HG03442 (cell line): ENCODE results near the gene CYLD.

Experiments
- ATAC-seq: cut with Tn5 transposase; IDR thresholded peaks from one replicate; pipeline ENCODE4 v1.9.1; 2021; ENCODE audit warnings: mild to moderate bottlenecking, moderate library complexity; ENCODE audit not compliant: unreplicated experiment

The CYLD gene

DNA sequence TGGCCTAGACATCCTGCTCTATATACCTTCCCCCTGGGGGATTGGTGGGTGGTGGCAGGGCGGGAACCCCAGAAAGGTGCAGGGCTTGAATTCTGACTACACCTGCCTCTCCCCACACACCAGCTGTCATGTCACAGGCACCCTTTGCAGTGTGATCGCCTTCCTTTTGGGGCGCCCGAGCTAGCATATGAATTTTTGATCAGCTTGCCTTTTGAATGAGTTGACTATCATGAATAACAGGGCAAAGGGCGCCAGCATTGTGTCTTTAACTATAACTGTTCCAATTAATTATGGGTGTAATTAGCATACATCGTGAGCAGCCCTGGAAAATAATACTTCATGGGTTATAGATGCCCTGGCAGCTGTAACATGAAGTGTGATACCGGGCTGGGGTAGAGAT, 72.7 kb downstream of the CYLD start:
- no peak for ATAC-seq

- ATAC-seq = no peak
These were observed 73.5 kb downstream of the CYLD start for GRCh38 chr16:50815382-50815781.

DNA sequence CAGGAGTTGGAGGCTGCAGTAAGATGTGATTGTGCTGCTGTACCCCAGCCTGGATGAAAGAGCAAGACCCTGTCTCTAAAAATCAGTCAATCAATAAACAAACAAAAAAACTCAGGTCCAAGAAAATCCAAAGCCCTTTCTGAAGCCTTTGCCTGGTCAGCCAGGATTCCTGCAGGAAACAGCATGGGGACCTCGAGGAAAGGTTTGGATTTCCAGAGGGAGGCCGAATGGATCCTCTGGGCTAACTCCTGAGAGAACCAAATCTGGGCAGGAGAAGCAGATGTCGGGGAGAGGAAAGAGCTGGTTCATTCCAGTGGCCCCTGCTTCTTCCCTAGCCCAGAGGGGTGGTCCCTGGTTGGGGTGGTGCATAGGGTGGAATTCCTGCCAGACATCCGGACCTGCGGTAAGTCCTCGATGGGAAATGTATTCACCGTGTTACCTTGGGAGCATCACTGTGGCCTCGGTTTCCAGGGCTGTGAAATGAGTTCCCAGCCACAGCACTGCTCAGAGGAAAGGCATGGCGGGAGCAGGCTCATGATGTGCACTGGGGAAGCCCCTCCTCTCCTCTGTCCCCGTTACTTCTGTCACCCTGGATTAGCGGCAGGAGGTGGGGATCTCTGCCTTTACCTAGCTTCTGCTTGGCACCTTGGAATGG, 75.1 kb downstream of the CYLD start:
- ATAC-seq = no peak

GRCh38 chr16:50818380-50818779, 76.5 kb downstream of the CYLD start:
- ATAC-seq = no peak

- no peak for ATAC-seq
These were observed 77.8 kb downstream of the CYLD start for GRCh38 chr16:50819706-50820105.

GRCh38 chr16:50820225-50820624, 78.3 kb downstream of the CYLD start:
- ATAC-seq = no peak

DNA sequence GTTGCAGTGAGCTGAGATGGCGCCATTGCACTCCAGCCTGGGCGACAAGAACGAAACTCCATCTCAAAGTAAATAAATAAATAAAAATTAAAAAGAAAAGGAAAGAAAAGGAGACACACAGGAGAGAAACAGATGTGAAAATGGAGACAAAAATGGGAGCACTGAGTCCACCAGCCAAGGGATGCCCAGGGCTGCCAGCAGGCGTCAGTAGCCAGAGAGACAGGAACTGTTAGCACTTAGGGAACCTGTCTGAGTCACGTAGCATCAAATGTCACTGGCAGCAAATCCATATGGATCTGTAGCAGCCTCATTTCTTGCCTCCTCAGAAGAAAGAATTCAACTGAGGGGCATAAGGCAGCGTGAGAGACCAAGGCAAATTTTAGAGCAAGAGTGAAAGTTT, 79.7 kb downstream of the CYLD start:
- no peak for ATAC-seq

GRCh38 chr16:50822671-50823070, 80.8 kb downstream of the CYLD start:
- ATAC-seq = no peak

- no peak for ATAC-seq
These were observed 85.0 kb downstream of the CYLD start for GRCh38 chr16:50826797-50827316.

DNA sequence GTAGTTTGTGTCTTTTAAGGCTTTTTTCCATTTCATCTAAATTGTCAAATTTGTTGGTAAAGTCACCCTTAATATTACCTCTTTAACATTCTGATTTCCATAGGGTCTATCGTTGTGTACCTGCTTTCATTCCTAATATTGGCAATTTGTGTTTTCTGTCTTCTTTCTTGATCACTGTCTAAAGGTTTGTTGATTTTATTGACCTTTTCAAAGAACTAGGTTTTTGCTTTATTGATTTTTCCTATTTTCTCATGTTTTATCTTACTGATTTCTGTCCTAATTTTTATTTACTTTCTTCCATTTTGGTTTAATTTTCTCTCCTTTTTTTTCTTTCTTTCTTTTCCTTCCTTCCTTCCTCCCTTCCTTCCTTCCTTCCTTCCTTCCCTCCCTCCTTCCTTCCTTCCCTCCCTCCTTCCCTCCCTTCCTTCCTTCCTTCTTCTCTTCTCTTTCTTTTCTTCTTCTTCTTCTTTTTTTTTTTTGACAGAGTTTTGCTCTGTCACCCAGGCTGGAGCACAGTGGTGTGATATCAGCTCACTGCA, 86.3 kb downstream of the CYLD start:
- ATAC-seq = no peak

DNA sequence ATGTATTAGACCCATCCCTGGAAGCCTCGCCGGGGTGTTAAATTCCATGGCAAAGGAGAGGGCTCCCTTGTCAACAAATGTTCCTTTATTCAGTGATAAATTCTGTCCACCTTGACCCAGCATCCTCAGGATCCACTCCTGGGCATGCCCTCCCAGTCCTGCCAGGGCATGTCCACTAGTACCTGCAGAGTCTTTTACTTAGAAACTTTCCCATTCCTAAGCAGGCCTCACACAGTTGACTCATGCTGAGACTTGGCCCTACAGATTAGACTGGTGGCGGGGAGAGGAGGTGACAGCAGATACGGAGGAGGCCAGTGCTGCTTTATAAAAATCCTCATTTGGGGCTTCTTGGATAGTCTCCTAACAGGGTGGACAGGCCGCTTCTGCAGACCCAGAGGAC, 88.8 kb downstream of the CYLD start:
- no peak for ATAC-seq

- ATAC-seq = no peak
These were observed 89.9 kb downstream of the CYLD start for GRCh38 chr16:50831751-50832150.

GRCh38 chr16:50833929-50834328, 92.0 kb downstream of the CYLD start:
- ATAC-seq = no peak

DNA sequence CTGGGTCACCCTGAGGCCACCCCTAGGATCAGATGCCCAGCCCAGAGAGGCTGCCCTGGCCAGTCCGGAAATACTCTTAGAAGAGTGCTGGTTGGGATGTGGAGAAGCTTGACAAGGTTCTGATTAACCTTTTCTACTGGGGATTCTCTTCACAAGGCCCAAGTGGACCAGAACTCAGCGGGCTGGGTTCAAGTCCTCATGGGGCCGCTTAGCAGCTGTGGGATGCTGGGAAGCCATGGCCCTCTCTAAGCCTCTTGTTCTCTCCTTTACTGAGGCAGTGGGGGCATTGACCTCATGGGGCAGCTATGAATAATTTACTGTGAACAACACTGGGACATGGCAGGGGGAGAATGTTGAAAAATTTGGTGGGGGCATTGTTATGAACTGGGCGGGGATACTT, 92.8 kb downstream of the CYLD start:
- ATAC-seq = no peak

GRCh38 chr16:50835358-50836060, 93.6 kb downstream of the CYLD start:
- no peak for ATAC-seq

GRCh38 chr16:50836121-50836621, 94.3 kb downstream of the CYLD start:
- no peak for ATAC-seq

- no peak for ATAC-seq
These were observed 95.4 kb downstream of the CYLD start for GRCh38 chr16:50837324-50837723.

- no peak for ATAC-seq
These were observed 96.3 kb downstream of the CYLD start for GRCh38 chr16:50838165-50838564.

DNA sequence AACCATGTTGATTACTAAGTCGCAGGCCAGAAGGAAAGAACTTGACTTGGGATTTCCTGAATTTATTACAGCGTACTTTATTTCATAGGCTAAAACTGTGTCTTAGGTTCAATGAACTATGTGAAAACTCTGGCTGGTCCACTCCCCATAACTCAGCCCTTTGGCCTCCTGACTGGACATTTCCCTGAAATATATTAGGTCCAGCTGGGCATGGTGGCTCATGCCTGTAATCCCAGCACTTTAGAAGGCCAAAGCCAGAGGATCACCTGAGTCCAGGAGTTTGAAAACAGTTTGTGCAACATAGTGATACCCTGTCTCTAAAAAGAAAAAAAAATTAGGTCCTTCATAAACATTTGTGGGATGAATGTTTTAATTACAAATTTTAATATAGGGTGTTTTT, 97.0 kb downstream of the CYLD start:
- no peak for ATAC-seq

DNA sequence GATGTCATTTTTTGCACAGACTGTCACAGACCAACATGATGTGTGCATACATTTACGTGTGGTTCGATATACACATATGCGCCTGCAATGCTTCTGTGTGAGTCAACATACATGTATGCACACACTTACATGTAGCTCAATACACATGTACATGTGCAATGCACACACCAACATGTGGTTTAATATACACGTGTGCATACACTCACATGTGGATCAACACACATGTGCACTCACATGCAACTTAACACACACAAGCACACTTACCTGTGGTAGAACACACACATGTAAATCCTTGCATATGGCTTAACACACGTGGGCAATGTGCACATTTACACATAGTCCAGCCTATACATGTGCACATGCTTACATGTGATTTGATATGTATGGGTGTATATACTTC, 97.5 kb downstream of the CYLD start:
- ATAC-seq = no peak

DNA sequence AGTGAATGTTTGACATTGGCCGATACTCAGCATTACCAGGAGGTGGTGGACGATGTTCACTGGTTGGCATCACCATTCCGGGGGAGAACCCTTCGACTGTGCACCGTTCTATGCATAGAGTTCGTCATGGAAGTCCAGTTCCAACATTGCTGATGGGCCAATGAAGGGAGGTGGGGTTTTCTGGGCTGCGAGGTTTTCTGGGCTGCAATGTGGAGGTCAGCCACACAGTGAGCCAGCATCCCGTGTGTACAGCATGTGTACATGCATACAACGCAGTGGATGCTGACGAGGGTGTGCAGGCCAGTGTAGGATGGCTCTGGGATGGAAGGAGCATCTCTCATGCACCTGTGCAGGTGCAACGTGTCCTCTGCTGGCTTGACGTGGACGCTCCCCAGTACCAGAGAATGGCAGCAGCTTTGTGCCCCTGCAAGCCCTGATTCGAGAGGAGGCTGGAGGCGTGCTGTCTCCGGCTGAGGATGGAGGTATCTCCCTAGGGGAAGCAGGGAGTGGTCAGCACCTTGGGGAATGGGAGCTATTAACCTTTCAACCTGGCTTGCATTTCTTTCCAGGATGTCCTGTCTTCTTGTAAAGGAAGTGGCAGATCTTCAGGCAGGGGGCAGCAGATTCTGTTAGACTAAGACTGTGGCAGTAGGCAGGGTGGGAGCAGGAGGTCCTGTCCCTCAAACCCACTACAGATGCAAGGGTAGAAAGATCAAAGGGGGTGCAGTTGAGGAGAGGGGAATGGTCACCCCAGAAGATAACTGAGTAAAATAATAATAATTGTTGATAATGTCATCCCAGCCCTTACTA, 98.2 kb downstream of the CYLD start:
- no peak for ATAC-seq
